Stimulated activated CD8-positive, alpha-beta memory T cell treated with anti-CD3 and anti-CD28 coated beads, Interleukin-2, amount 100 ng/mL, for 48 hours (primary cell): ENCODE data around the gene BCL7B.
A peak's percentile ranks its signal among the peaks of the same experiment; 100 is the strongest.
"Not testable (repeated sequence)": the region's sequence is repeated elsewhere in the genome, so short reads cannot be mapped to it uniquely, and the experiment has no call there.

Experiments
- DNase-seq, 2 donors: peaks; one replicate each; pipeline ENCODE4 v3.0.0-alpha.2; 2020; ENCODE audit warnings: low read depth in 2 of 2

Gene BCL7B

DNA sequence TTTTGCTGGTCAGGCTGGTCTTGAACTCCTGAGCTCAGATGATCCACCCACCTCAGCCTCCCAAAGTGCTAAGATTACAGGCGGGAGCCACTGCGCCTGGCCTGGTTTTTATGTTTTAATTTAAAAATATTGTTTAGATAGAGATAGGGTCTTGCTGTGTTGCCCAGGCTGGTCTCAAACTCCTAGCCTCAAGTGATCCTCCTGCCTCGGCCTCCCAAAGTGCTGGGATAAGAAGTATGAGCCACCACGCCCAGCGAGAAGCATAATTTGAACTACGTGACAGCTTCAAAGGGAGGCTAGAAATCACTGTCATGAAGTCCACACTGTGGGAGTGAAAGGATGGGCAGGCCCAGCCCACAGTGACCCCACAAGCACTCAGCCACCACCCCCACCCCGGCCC lies 21.6 kb downstream of the BCL7B start:
- not testable (repeated sequence) for DNase-seq

DNA sequence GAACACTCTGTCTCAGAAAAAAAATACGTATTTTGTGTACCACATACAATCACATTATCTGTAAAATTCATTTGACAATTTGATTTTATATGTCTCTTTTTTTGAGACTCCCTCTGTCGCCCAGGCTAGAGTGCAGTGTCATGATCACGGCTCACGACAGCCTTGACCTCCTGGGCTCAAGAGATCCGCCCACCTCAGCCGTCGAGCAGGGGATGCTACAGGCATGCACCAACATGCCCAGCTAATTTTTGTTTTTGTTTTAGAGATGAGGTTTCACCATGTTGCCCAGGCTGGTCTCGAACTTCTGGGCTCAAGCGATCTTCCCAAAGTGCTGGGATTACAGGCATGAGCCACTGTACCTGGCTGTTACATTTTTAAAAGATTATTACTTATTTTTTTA lies 23.7 kb downstream of the BCL7B start:
- no peak for DNase-seq

DNA sequence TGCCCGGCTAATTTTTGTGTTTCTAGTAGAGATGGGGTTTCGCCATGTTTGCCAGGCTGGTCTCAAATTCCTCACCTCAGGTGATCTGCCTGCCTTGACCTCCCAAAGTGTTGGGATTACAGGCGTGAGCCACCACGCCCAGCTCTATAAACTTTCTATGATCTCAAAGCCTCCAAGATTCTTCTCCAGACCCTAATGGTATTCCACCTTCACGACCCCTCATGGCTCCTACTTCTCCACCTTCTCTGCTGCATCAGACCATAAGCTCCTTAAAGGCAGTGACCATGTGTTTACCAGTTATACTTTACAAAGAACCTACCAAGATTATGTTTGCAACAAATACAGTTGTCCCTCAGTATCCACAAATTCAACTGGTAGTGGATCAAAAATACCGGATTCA lies 25.3 kb downstream of the BCL7B start:
- DNase-seq: no peak

DNA sequence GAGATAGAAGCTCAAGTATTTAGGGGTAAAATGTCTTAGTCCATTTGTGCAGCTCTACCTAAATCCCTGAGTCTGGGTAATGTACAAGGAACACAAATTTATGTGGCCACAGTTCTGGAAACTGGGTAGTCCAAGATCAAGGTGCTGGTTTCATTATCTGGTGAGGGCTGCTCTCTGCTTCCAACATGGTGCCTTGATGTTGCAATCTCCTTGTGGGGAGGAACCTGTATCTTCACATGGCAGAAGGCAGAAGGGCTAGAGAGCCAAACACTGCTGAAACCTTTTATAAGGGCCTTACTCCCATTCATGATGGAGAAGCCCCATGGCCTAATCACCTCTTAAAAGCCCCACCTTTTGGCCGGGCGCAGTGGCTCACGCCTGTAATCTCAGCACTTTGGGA lies 26.7 kb downstream of the BCL7B start:
- no peak for DNase-seq

DNA sequence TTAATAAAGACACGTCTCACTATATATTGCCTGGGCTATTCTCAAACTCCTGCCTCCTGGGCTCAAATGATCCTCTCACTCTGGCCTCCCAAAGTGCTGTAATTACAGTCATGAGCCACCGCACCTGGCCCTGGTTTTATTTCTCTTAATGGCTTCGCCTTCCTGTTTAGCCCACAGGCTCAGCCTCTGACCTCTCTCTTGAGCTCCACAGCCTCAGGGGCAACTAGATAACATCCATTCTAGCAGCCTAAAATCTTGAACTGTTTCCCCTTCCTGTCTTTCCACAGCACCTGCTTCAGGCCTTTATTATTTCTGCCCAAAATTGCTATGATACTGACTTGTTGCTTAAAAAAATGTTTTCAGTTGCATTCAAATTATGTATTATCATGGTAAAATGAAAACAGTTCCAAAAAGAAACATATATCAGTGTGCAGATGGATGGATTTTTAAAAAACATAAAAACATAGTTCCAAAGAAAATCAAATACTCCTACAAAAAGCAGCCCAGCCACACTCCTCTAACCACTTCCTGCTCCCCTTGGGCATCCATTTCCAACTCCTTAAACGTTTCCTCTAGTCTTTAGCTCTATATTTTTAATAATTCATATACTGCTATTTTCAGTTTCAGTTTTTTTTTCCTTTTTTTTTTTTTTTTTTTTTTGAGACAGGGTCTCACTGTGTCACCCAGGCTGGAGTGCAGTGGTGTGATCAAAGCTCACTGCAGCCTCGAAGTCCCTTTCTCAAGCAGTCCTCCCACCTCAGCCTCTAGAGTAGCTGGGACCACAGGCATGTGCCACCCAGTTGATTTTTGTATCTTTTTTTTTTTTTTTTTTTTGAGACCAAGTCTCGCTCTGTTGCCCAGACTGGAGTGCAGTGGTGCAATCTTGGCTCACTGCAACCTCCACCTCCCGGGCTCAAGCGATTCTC lies 30.3 kb downstream of the BCL7B start:
- DNase-seq: no peak

DNA sequence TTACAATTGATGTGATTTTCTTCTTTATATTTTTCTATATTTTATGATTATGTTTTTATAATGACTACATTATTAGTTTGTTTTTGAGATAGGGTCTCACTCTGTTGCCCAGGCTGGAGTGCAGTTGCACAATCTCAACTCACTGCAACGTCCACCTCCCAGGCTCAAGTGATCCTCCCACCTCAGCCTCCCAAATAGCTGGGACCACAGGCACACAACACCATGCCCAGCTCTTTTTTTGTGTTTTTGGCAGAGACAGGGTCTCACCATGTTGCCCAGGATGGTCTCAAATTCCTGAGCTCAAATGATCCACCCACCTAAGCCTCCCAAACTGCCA lies 31.4 kb downstream of the BCL7B start:
- DNase-seq: not testable (repeated sequence)

DNA sequence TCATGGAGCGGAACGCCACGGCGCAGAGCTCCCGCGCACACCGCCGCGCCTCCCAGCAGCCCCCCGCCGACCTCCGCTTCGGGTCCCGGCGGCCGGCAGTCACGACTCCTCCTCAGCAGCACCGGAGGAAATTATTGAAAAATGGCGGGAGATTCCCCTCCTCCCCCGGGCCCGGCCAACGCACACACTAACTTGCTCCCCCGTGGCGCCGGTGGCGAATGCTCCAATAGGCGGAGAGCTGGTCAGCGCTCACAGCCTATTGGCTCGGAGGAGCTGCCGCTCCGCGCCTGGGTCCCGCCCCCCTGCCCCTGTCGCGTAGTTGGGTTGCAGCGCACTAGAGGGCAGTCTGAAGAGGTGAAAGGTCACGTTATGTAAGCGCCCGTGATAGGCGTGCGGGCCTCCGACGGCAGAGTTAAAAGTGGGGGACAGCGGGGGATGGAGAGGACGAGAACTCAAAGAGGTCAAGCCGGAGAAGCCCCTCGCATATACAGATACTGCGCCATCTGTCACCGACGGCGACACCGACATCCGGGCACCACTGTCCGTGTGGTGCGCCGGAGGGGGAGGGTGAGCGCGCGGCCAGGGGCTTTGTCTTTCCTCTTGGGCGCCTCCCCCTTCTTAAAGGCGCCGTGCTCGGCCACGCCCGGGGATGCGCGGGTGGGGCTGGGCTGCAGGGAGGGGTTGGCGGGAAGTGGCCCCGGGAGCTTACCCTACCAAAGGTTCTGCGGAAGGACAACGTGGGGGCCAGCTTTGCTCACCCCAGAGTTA lies 35.2 kb downstream of the BCL7B start, which contains the start of gene BAZ1B:
BAZ1B (minus strand) TSS at position 189 of the 768 bp plus-strand sequence. CDS start 360 bp downstream, outside the sequence.
- peak; percentile 95 to 97 for DNase-seq

DNA sequence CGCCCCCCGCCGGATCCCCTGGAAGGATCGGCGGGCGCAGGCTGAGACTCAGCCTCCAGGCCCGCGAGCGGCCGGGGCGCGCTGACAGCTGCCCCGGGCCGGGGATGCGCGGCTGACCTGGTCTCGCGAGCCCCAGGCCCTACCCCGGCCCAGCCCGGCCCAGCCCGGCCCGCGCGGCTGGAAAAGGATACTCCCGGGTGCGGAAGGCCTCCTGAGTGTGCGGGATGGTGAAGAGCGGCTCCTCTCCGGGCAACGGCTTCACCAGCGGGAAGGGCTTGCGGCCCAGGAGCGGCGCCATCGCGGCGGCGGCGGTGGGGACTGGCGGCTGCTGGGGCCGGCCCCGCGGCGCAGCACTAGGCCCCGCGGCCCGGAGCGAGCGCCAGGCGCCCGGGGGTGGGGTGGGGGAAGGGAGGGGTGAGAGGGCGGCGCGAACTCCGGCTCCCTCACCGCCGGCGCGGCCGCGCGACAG lies 35.8 kb downstream of the BCL7B start:
- peak; percentile 19 to 62 for DNase-seq

DNA sequence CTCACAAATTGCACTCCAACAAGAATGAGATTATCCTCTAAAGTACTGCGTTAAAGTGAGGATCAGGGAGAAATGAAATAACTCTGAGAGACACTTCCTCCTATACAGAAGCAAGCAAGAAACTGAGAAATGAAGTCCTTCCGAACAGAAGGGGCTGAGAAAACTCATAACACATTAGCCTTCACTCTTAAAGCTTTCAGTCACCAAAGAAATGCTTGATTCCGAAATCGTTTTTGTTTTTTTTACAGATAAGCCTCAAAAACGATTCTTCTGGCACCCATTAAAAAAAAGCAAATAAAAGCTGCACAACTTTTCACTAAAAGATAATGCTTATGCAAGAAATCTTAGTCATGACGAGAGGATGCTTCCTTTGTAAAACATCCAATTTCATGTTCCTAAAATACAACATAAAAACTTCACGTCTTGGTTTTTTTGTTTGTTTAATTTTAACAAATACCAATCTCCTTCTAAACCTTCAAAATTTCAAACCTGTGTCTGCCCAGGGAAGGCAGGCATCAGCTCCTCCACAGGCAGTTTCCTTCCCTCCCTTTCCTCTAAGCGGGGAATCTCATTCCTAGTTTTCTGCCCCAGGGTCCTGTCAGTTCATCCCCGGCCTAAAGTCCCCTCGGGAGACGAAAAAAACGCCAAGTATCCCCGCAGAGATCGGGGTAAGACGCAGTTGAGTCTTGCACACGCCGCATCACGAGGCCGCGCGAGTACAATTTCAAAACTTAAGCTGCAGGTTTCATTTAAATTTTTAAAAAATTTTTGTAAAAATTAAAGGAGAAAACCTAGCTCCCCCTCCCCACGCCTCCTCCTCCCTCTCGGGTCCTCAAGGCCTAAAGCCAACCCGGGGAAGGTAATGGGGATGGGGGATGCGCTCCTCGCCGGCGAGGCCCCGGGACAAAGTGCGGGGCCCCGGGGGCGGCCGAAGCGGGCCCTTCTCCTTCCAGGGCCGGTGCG lies 36.5 kb downstream of the BCL7B start:
- no peak for DNase-seq

DNA sequence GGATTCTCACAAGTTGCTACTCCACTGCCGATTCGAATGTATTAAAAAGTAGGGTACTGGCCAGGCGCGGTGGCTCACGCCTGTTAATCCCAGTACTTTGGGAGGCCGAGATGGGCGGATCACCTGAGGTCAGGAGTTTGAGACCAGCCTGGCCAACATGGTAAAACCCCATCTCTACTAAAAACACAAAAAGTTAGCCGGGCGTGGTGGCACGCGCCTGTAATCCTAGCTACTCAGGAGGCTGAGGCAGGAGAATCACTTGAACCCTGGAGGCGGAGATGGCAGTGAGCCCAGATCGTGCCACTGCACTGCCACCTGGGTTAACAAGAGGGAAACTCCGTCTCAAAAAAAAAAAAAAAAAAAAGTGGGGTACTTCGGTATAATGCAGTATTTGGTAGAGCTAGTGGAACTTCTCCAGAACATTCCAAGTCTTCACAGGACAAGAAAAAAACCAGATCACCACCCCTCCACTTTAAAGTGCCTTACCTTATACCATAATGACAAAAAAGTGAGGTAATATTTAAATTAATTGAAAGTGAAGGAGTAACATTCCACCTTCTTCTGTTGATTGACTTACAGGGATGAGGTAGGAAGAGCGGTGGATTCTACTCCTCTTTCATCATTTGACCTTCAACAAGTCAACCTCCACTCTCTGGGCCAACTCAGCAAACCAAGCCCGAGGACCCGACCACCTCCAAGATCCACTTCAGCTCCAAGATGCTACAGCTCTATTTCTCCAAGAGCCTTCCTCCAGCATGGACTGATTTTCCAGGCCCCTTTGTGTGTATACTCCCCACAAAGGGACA lies 37.4 kb downstream of the BCL7B start:
- no peak for DNase-seq

DNA sequence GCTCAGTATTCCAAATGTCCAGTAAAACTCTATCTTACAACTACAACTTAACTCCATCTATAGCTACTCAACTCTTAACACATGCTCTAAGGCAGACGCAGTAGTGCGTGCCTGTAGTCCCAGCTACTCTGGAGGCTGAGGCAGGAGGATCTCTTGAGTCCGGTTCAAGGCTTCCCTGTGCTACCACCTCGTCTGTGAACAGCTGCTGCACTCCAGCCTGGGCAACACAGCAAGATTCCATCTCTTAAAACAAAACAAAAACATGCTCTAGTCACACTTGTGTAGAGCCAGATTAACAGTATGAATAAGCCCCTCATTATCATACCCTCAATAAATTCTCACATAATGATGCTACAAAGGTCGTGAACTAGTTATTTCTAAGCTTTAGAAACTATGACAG lies 39.0 kb downstream of the BCL7B start:
- DNase-seq: no peak

DNA sequence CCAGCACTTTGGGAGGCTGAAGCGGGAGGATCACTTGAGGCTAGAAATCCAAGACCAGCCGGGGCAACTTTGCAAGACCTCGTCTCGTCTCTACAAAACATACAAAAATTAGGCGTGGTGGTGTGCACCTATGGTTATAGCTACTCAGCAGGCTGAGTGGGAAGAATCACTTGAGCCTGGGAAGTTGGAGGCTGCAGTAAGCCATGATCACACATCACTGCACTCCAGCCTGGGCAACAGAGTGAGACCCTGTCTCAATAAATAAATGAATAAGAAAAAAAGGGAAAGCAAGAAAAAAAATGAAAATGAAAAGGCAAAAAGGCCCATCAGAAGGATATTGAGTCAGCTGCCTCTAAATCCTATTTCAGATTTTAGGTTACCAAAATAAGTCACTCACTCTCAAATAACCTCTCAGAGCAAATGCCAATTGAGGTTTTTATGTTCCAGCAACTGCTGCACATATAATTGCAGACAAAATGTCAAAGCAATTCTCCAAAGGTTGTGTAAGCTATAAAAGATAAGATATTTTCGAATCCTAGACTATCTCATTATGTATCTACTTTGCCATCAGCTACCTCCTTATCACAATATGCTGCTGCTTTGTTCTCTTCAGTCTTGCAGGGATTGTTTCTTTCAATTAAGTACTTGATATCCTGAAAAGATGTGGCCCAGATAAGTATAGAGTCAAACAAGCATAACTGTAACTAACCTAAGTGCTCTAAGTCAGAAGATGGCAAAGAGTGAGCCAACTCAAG lies 40.1 kb downstream of the BCL7B start:
- DNase-seq: no peak

DNA sequence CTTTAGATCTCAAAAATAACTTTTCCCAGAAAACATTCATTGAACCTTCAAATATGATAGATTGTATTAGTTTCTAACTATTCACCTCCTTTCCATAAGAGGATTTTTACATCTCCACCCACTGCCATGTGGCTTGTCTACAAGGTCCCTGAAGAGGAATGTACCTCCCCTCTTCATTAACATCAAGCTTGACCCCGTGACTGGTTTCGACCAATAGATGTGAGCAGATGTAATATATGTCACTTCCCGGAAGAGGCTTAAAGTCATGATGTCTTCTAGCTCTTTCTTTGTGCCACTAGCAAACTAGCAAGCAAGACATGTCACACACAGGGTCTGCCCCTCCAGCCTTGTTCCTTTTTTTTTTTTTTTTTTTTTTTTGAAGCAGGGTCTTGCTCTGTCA lies 42.3 kb downstream of the BCL7B start:
- no peak for DNase-seq

DNA sequence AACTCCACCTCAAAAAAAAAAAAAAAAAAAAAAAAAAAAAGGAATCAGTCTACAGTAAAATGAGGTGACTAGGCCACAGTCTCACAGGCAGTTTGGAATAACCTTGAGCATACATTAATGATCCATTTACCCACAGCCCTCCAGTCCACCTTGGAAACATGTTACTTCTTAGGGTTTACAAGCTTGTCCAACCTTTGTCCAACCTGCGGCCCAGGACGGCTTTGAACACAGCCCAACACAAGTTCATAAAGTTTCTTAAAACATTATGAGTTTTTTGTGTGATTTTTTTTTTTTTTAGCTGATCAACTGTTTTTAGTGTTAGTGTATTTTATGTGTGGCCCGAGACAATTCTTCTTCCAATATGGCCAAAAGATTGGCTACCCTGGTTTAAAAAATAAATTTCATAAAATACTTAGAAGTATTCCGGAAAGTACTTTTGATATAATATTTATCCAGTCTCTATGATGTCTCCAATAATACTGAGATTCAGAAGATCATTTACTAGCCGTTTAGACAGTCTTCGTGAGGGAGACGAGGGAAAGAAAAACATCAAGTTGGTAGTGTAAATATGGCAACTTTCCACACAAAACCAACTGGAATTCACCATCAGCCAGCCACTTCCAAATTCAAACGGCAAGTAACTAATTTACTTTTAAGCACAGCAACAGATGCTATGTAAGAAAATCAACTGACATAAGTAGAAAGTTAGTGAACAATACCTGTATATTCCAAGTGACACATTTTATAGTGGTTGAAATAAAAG lies 45.3 kb downstream of the BCL7B start:
- DNase-seq: no peak

DNA sequence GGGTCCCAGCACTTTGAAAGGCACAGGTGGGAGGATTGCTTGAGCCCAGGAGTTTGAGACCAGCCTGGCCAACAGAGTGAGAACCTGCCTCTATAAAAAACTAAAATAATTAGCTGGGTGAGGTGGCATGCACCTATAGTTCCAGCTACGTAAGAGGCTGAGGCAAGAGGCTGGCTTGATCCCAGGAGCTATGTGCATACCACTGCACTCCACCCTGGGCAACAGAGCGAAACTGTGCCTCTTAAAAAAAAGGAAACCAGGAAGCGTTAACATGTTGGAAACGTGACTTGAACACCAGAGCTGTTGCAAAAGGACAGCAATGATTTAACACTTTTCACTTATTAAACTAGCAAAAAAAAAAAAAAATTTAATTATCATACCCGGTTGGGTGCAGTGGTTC lies 48.0 kb downstream of the BCL7B start:
- no peak for DNase-seq

DNA sequence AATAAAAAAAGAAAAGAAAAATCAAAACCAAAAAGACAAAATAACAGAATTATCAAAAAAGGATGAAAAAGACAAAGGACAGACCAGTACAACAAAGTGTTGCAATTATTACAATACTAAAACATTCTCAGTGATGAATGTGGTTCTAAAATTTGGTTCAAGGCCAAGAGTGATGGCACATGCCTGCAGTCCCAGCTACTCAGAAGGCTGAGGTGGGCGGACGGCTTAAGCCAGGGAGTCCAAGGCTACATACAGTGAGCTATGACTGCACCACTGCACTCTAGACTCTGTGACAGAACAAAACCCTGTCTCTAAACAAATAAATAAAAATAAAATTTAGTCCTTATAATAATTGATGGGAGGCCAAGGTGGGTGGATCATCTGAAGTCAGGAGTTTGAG lies 49.9 kb downstream of the BCL7B start:
- DNase-seq: no peak

DNA sequence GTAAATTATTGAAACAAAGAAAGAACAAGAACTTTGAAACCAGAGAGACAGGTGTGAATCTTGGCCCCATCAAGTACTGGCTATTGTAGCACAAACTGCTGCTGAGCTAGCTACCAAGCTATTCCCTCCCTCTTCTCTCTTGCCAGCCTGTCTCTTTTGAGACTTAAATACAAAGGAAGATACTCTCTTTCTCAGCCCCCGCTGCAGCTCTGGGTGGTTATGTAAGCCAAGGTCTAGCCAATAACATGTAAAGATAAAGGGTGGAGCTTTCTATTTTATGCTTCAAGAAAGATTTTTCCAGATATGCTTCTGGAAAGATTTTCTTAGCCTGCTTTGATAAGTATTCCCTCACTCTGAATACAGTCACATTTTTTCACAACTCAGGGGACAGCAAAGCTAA lies 52.6 kb downstream of the BCL7B start:
- DNase-seq: no peak

DNA sequence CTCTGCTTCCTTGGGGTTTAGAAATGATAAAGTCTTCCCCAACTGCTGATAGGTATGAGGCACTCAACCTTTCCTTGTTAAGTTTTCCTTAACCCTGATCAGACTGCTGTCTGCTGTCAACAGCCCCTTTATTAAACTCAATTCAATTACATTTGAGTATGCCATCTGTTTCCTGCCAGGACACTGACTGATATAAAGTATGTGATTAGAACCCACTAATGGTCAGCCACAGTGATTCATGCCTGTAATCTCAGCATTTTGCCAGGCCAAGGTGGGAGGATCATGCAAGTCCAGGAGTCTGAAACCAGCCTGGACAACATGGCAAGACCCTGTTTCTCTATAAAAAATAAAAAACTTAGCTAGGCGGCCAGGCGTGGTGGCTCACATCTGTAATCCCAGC lies 53.5 kb downstream of the BCL7B start:
- no peak for DNase-seq

DNA sequence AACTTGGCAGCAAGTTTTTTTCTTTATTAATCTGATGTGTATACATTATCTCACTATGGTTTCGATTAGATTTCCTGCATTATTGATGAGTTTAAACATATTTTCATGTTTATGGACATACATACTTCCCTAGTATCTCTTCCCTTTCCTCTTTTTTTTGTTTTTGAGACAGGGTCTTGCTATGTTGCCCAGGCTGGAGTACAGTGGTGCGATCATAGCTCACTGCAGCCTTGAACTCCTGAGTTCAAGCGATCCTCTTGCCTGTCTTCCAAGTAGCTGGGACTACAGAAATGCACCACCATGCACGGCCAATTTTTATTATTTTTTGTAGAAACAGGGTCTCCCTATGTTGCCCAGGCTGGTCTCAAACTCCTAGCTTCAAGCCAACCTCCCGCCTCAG lies 54.3 kb downstream of the BCL7B start:
- no peak for DNase-seq
